Adrenal gland (tissue), 5 donors: ENCODE results near the gene CEP170.

ENCODE experiments used
- CTCF ChIP-seq, 6 experiments: fragments of 450-650 bp in 4 of 6; fragments of 200-600 bp in 2 of 6; sonication (generic) in 1 of 6; IDR thresholded peaks; 1 replicate in 5 of 6; 2 replicates in 1 of 6; pipeline versions ENCODE4 v1.5.1 to v1.8.0; 2016 to 2021; ENCODE audit warnings: antibody characterized with exemption in 6 of 6, mild to moderate bottlenecking in 2 of 6, moderate library complexity in 1 of 6
- POLR2A ChIP-seq, 2 donors: fragments of 450-650 bp; IDR thresholded peaks; one replicate each; pipeline ENCODE4 v1.6.1; 2017; ENCODE audit warnings: antibody characterized with exemption in 2 of 2, mild to moderate bottlenecking in 2 of 2, moderate library complexity in 1 of 2
- donor health status: DM: no; HTN: no; CAD: no.

GRCh38 chr1:243275316-243275715 is 20.2 kb upstream of the CEP170 start:
- TF ChIP-seq CTCF (IDR thresholded peaks at IDR 0.05): no peak
- no peak for TF ChIP-seq POLR2A (IDR thresholded peaks at IDR 0.05)
